ENCODE measurements around the gene ELFN1. TPM values are rescaled to one million over a fixed set of nuclear protein-coding genes. Genes with fewer than 3 reads are reported as not detected.

ELFN1 gene
- total and polyA plus RNA-seq, 2 donors (not counting 3 experiments of a cell fraction or from before 2014, with no cell fraction given): 0.37 to 1.0 TPM

- Histone ChIP-seq H3K27ac (ENCODE audit: insufficient read depth, low read depth, low read length) (no peak overlapping the region), H3K27me3 (ENCODE audit: control insufficient read depth in 2 of 2, insufficient read depth in 2 of 2, low read length in 2 of 2) (no peaks in the 10 kb centered on the region), H2AFZ (ENCODE audit: low read depth, low read length) (no peak overlapping the region), H3K4me3 (replicated peaks in 1 of 3; ENCODE audit: insufficient read depth in 1 of 3, low read depth in 1 of 3, low read length in 3 of 3) (no peak overlapping the region), H4K20me1 (replicated peaks; ENCODE audit: control insufficient read depth, extremely low read depth, insufficient read depth, low read length) (no peaks in the 10 kb centered on the region), H3K9ac (replicated peaks; ENCODE audit: extremely low read depth, insufficient read depth, low read length) (no peak overlapping the region), H3K79me2 (ENCODE audit: control insufficient read depth, insufficient read depth, low read length) (no peaks in the 10 kb centered on the region), H3K4me1 (ENCODE audit: control insufficient read depth, extremely low read depth, insufficient read depth, low read length) (no peaks in the 10 kb centered on the region), H3K36me3 (ENCODE audit: control insufficient read depth in 2 of 2, extremely low read depth in 1 of 2, insufficient read depth in 2 of 2, low read length in 2 of 2) (no peaks in the 10 kb centered on the region), H3K9me1 (replicated peaks; ENCODE audit: control insufficient read depth, extremely low read depth, insufficient read depth, low read length) (no peaks in the 10 kb centered on the region), H3K9me3 (replicated peaks; ENCODE audit: control insufficient read depth, insufficient read depth, low read length) (no peaks in the 10 kb centered on the region), H3K4me2 (ENCODE audit: insufficient read depth, low read length) (no peak overlapping the region)
- no peak for FAIRE-seq
- dilution Hi-C loops (cut with MboI; ENCODE audit: extremely low pct_ligation_motif_present, low sequenced_read_pairs) (no loop called here), intact Hi-C loops (cut with micrococcal nuclease) (no loop called here)
- ChIA-PET POLR2A (no interaction called here), CTCF (no interaction called here)
- DNase-seq (ENCODE audit: low read depth, low spot score): no peak
- BruUV-seq (replicated peaks): no TSS peak
- TF ChIP-seq CTCF (IDR thresholded peaks at IDR 0.05; ENCODE audit: extremely low read depth in 1 of 2, insufficient read depth in 1 of 2, low read depth in 1 of 2, low read length in 2 of 2): no peak
- TF ChIP-seq MAX (IDR thresholded peaks at IDR 0.05; ENCODE audit: insufficient read depth, insufficient read length): no peak
Measured at GRCh38 chr7:1702652-1703051, 32.6 kb downstream of the ELFN1 start.

- POLR2A ChIA-PET: no interaction called here
- dilution Hi-C loops (cut with MboI; ENCODE audit: extremely low pct_ligation_motif_present, low sequenced_read_pairs): no loop called here
- DNase-seq (ENCODE audit: low read depth, low spot score): no peak
Measured at GRCh38 chr7:1703441-1703840, 33.4 kb downstream of the ELFN1 start.

More at GRCh38 chr7:1703441-1703840, 33.4 kb downstream of the ELFN1 start:
- Histone ChIP-seq H3K4me3 (replicated peaks in 1 of 3; ENCODE audit: insufficient read depth in 1 of 3, low read depth in 1 of 3, low read length in 3 of 3) (no peak overlapping the region), H2AFZ (ENCODE audit: low read depth, low read length) (no peak overlapping the region), H3K9me3 (replicated peaks; ENCODE audit: control insufficient read depth, insufficient read depth, low read length) (no peaks in the 10 kb centered on the region), H3K36me3 (ENCODE audit: control insufficient read depth in 2 of 2, extremely low read depth in 1 of 2, insufficient read depth in 2 of 2, low read length in 2 of 2) (no peaks in the 10 kb centered on the region), H3K79me2 (ENCODE audit: control insufficient read depth, insufficient read depth, low read length) (no peaks in the 10 kb centered on the region), H3K9ac (replicated peaks; ENCODE audit: extremely low read depth, insufficient read depth, low read length) (no peak overlapping the region), H3K27ac (ENCODE audit: insufficient read depth, low read depth, low read length) (no peak overlapping the region), H4K20me1 (replicated peaks; ENCODE audit: control insufficient read depth, extremely low read depth, insufficient read depth, low read length) (no peaks in the 10 kb centered on the region), H3K4me1 (ENCODE audit: control insufficient read depth, extremely low read depth, insufficient read depth, low read length) (no peaks in the 10 kb centered on the region), H3K27me3 (ENCODE audit: control insufficient read depth in 2 of 2, insufficient read depth in 2 of 2, low read length in 2 of 2) (no peaks in the 10 kb centered on the region), H3K4me2 (ENCODE audit: insufficient read depth, low read length) (no peak overlapping the region), H3K9me1 (replicated peaks; ENCODE audit: control insufficient read depth, extremely low read depth, insufficient read depth, low read length) (no peaks in the 10 kb centered on the region)
- CTCF ChIA-PET: no interaction called here
- no TSS peak for BruUV-seq (replicated peaks)
- no peak for FAIRE-seq
- intact Hi-C loops (cut with micrococcal nuclease): no loop called here
- TF ChIP-seq MAX (IDR thresholded peaks at IDR 0.05; ENCODE audit: insufficient read depth, insufficient read length) (no peak), JUN (IDR thresholded peaks at IDR 0.05; ENCODE audit: borderline replicate concordance, insufficient read depth, insufficient read length, low read depth) (no peak), EZH2 (IDR thresholded peaks at IDR 0.05; ENCODE audit: borderline replicate concordance, low read depth, low read length, severe bottlenecking) (no peak), CTCF (IDR thresholded peaks at IDR 0.05; ENCODE audit: extremely low read depth in 1 of 2, insufficient read depth in 1 of 2, low read depth in 1 of 2, low read length in 2 of 2) (no peak), FOS (IDR thresholded peaks at IDR 0.05; ENCODE audit: borderline replicate concordance, insufficient read depth, low read length) (no peak), POLR2AphosphoS5 (IDR thresholded peaks at IDR 0.05; ENCODE audit: insufficient read depth, low read depth, low read length) (no peak), MYC (IDR thresholded peaks at IDR 0.05; ENCODE audit: low read depth, low read length) (no peak), POLR2A (IDR thresholded peaks at IDR 0.05; ENCODE audit: low read depth, low read length) (no peak), GATA2 (IDR thresholded peaks at IDR 0.05; ENCODE audit: insufficient read depth, insufficient read length, low read depth, low read length) (no peak)

Measured in endothelial cell of umbilical vein (primary cell).